ENCODE measurements around the gene HSP90AB1. TPM values are rescaled to one million over a fixed set of nuclear protein-coding genes. Genes with fewer than 3 reads are reported as not detected.

The HSP90AB1 gene
- total RNA-seq = 558 and 784 TPM in 2 replicates

DNA sequence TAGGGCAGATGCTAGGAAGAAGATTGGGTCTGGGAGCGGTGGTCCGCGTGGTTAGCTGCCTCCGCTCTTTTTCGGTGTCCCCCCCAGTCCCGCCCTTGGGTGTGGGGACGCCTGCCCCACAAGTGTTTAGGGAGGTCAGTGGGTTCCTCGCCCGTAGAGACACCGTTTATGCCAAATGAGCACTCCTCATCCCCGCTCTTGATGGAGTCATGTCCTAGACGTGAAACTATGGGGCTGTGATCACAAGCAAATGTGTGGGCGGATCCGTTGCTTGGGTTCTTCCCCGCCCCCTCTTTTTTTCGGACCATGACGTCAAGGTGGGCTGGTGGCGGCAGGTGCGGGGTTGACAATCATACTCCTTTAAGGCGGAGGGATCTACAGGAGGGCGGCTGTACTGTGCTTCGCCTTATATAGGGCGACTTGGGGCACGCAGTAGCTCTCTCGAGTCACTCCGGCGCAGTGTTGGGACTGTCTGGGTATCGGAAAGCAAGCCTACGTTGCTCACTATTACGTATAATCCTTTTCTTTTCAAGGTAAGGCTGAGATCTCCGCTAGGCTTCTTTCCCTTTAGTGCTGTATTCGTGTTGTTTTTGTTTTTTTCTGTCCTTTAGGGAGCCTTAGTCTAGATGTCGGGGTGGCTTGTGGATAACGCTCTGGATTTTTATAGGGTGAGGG lies at the start of gene HSP90AB1:
TSS of gene HSP90AB1 (plus strand) at position 439 of the 675 bp plus-strand sequence. CDS start 1,529 bp downstream, outside the sequence.
- peak; percentile 98 for DNase-seq

DNA sequence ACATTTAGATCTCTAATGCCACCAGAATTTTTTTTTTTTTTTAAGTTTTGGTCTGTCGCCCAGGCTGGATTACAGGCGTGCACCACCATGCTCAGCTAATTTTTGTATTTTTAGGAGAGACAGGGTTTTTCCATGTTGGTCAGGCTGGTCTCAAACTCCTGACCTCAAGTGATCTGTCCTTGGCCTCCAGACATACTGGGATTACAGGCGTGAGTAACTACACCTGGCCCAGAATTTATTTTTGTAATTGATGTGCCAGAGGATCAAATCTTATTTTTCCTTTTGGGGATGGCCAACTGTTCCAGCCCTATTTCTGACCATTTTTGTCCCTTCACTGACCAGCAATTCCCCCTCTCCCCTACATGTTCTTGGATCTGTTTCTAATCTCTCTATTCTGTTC lies 48.2 kb upstream of the HSP90AB1 start:
- no peak for DNase-seq

DNA sequence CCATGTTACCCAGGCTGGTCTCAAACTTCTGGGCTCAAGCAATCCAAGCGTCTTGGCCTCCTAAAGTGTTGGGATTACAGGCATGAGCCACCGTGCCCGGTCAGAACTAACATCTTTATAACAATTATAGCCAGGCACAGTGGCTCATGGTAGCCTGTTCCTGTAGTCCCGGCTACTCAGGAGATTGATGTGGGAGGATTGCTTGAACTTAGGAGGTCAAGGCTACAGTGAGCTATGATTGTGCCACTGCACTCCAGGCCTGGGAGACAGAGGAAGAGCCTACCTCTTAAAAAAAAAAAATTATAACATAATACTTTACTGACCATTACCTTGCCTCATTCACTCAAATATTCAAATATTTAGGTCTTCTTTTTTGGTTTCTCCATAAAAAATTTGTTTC lies 47.0 kb upstream of the HSP90AB1 start:
- no peak for DNase-seq

DNA sequence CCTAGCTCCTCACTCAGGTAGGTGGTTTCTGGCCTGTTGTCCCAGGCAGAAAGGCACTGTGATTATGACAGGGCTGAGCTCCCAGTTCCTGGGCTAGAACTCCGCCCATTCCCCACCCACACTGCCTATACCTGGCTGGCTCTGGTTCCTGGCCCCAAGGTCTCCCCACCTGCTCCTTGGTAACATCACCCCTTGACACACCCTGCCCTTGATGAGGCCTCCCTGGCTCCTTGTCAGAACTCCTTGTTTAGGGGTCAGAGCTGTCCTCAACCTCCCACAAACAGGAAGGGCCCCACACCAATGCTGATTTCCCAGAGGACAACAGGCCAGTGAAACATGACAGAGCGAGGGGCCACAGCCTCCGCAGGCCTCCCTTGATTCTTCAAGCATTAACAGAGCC lies 45.7 kb upstream of the HSP90AB1 start:
- DNase-seq = no peak

DNA sequence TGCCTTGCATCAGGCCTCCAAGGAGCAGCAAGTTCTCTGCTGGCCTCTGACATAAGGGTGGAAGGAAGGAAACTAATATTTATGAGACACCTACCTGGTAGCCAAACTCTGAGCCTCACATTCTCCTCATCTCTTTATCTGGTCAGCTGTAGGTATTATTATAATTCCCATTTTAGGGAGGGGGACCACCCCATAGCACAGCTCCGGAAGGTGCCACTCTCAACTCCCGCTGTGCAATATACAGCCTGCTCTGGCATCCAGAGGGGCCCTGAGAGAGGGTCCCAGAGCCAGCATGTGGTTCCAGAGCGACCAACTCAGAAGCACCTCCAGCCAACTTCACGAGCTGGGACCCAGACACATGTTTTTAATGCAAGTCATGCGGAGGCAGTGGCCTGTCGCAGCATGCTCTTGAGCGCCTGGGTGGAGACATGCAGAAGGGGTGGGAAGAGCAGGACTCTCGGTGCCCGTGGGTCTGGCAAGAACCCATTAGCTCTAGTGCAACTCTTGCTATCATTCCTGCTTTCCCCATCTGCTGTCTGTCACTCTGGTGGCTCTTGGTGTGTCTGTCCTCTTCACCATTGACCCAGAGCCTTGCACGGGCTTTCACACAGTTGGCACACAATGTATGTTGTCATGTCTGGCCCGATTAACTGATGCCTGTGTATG lies 45.1 kb upstream of the HSP90AB1 start:
- DNase-seq = no peak

DNA sequence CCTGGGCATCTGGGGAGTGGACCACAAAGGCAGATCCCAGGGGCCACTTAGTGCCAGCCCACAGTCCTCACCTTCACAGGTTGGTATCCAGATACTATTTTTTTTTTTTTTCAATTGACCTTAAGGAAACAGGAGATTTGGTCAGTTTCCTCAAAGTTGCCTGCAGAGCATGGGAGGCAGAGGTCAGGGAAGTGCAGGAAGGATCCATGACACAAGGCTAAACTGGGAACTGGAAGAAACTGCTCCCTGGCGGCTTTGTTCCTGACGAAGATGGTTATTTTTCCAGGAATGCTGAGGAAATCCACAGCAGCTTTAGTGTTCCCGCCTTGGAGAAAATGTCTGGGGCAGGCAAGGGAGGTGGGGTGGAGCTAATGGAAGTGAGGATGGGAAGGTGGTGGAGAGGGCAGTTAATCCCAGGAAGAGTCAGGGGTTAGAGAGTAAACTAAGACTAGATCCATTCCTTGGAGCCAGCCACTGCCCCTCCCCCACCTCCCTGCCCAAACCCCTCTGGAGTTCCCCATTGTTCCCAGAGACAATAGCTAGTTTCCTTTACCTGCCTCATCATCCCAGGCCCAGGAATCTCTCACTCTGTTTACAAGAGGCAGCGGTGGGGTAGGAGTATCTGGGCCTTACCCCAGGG lies 44.4 kb upstream of the HSP90AB1 start:
- peak; percentile 65 for DNase-seq

DNA sequence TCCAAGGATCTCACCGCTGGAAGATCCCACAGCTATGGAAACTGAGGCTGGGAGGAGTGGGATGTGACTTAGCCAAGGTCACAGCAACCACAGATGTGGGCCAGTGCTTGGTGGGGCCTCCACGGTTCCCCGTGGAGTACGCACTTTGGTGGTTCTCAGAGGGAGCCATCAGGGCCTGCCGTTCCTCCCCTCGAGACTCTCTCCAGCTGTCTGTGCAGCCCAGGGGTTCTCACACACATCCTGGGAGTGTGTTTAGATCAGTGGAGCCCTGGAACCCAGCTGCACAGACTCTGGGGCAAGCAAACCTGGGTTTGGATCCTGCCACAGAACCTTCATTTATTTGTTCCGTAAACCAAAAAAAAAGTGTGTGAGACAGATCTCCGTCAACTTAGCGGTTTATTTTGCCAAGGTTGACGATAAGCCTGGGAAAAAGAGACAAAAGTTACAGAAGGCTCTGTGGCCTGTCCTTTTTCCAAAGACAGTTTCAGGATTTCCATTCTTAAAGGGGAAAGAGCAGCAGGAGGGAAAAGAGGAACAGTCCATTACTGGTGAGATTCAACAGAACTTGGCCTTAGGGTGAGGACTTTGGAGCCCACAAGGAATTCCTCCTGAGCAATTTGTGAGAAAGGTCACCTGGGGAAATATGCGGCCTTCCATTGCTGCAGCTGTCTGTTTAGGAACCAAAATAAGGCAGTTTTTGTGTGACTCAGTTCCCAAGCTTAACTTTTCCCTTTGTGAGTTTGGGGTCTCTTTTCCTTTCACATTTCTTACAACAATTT lies 43.7 kb upstream of the HSP90AB1 start:
- DNase-seq = no peak

DNA sequence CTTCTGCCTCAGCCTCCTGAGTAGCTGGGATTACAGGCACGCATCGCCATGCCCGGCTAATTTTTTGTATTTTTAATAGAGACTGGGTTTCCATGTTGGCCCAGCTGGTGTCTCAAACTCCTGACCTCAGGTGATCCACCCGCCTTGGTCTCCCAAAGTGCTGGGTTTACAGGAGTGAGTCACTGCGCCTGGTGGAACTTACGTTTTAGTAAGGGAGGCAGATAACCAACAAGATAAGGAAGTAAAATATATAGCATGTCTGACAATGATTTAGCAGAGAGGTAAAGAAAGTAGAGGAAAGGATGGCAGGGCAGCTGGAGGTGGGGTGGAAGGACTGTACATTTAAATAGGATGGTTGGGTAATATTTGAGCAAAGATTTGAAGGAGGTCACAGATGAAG lies 42.9 kb upstream of the HSP90AB1 start:
- DNase-seq = no peak

DNA sequence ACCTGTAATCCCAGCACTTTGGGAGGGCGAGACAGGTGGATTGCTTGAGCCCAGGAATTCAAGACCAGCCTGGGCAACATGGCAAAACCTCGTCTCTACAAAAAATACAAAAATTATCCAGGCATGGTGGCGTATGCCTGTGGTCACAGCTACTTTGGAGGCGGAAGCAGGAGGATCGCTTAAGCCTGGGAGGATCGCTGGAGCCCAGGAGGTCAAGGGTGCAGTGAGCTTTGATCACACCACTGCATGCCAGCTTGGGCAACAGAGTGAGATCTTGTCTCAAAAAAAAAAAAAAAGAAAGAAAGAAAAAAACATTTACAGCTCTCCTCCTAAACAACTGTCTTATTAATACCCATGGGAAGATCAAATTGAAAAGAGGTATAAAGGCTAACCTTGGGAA lies 38.9 kb upstream of the HSP90AB1 start:
- DNase-seq = no peak

DNA sequence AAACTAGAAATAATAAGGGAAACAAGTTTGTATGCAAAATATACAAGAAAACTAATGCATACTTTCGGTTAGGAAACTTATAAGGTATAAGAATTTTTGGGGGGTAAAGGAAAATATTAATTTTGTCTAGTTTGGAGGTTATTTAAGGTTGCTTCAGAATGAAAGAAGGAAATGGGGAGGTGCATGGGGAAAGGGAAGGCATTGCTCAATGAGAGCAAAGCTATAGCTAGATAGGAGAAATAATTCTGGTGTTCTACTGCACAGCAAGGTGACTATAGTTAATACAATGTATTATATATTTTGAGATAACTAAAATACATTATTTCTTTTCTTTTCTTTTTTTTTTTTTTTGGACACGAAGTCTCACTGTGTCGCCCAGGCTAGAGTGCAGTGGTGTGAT lies 35.6 kb upstream of the HSP90AB1 start:
- no peak for DNase-seq

DNA sequence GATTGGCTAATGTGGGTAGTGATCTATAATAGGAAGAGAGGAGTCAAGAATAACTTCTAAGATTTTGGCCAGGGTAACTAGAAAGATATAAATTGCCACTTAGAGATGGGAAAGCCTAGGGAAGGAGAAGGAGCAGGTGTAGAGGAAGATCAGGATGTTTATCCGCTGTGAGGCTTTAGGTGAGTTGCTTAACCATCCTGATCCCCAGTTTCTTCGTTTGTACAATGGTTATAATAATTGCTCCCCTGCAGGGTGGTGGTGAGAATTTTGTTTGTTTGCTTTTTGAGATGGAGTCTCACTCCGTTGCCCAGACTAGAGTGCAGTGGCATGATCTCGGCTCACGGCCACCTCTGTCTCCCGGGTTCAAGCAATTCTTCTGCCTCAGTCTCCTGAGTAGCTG lies 32.6 kb upstream of the HSP90AB1 start:
- no peak for DNase-seq

DNA sequence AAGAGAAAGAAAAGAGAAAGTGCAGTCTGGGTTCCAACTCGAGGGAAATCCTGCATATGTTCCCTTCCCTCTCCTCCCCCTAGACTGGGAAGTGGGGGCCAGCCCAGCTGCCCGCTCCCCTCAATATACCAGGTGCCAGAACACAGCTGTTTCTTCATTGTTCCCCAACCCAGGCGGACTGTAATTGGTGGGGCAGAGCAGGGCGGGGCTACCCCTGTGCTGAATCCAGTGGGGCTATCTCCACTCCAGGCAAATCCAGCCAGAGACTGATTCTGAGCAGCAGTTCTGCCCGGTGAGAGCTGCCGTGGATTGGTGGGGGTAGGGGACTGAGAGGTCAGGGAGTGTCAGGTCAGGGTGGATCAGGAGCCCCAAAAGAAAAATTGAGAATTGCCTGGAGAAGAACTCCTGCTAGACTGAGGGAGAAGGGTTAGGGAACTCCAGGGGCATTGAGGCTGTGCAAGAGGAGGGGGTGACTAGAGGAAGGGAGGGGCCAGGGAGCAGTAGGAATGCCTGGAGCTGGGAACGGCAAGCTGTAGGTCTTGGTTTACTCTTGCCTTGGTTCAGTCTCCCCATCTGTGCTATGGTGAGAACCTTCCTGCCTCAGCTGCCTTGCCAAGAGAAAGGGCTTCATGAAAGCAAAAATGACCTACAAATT lies 30.1 kb upstream of the HSP90AB1 start, which contains the start of gene MYMX:
TSS of gene MYMX (plus strand) at position 250 of the 655 bp plus-strand sequence. CDS start 546 bp downstream, outside the sequence.
- DNase-seq = no peak

DNA sequence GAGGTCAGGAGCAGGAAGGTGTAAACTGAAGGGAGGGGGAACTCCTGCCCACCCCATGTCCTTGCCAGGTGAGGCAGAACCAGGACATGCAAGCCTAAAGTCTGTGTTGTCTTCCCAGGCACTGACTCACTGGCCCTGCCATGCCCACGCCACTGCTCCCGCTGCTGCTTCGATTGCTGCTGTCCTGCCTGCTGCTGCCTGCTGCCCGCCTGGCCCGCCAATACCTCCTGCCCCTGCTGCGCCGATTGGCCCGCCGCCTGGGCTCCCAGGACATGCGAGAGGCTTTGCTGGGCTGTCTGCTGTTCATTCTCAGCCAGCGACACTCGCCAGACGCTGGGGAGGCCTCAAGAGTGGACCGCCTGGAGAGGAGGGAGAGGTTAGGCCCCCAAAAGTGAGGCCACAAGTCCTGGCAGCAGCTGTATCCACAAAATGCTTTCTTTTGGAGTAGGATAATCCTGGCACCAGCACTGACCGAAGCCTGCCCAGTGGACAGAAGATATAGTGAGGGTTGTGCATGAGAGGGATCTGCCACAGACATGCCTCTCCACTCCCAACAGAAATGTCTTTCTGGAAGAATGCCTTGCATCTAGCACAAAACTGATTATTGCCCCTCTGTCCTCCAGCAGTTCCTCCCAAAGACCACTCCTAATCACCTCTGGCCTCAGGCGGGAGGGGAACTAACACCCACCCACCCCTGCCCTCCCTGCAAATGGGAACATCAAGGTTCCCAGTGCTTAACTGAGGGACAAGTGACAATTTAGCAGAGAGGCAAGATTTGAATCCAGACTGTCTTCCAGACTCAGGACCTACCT lies 29.4 kb upstream of the HSP90AB1 start:
- peak; percentile 28 for DNase-seq

DNA sequence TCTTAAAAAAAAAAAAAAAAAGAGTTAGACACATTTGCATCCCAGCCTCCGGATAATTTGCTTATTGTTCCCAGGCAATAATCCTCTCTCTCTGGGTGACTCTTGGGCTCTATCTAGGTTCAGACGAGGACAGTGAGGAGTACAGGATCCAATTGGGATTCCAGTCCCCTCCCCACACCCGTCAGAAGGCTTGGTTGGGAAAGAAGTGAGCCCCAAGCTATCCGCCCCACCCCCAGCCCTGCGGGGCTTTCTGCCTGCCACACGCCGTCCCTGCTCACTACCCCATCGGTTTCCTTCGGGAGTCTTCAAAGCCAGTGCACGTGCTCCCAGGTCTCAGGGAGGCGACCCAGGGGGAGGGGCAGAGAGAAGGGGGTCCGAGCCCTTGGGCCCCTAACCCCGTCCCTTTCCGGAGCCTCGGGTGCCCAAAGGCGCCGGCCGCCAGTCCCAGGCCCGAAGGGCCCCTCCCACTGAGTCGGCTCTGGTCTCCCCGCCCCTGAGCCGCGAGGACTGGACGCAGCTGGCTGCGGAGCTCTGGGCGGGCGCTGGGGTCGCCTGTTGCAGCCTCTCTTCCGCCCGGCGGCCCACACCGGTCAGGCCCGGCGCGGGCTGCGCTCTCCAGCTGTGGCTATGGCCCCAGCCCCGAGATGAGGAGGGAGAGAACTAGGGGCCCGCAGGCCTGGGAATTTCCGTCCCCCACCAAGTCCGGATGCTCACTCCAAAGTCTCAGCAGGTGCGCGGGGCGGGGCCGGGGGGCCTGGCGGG lies 27.7 kb upstream of the HSP90AB1 start:
- DNase-seq = peak; percentile 93

DNA sequence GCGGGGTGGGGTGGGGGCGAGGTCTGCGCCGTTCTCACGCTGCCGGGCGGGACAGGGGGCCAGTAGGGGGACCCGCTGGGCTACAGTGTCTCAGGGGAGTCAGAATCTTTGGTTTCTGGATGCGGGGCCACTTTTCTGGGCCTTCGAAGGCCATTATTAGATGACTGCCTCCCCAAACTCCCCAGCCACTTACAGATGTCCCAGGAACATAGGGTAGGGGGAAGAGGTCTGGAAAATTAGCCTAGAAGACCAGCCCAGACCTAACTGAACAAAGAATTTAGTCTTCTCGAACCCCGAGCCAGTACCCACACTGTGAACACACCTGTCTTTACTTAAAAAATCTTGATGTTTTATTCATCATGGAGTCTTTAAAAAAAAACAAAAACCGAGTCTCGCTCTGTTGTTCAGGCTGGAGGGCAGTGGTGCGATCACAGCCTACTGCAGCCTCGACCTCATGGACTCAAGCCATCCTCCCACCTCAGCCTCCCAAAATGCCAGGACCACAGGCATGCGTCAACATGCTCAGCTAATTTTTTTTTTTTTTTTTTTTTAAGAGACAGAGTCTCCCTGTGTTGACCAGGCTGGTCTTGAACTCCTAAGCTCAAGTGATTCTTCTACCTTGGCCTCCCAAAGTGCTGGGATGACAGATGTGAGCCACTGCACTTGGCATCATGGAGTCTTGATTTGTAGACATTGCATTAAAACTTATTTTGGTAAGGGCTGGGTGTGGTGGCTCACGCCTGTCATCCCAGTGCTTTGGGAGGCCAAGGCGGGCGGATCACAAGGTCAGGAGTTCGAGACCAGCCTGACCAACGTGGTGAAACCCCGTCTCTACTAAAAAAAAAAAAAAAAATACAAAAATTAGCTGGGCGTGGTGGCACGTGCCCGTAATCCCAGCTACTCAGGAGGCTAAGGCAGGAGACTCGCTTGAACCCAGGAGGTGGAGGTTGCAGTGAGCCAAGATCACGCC lies 26.8 kb upstream of the HSP90AB1 start:
- no peak for DNase-seq

DNA sequence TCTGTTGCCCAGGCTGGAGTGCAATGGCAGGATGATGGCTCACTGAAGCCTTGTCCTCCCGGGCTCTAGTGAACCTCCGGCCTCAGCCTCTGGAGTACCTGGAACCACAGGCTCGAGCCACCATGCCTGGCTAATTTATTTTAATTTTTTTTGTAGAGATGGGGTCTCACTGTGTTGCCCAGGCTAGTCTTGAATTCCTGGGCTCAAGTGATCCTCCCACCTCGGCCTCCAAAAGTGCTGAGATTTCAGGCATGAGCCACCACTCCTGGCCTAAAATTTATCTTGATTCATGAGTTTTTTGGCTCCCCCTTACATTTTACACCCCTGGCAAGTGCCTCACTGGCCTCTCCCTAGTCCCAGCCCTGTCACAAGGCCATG lies 26.0 kb upstream of the HSP90AB1 start:
- DNase-seq = no peak

DNA sequence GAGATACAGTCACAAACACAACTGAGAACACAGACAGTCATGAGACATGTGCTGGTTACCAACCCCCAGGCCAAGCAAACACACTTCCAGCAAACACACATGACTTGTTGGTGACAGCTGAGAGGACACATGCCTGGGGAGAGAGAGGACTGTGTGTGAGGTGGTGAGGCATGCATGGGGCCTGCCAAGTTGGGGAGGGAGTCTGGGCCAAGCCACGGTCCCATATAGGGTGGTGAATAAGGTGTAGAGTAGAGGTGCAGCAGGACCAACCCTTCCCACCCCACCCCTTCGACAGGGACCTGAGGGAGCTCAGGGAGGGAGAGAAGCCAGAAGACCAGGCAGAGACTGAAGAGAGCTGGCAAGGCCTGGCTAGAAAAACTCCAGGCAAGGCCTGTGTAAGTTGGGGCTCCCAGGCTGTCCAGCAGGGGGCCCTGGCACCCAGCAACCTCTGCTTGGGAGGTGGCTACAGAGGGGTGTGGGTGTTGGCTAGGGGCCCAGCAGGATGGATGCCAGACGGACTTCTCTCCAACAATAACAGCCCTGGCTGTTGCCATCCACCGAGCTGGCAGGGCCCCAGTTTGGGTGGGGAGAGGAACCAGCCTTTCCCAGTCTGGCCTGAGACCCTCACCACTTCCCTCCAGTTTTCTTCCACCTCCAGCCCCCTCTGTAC lies 25.5 kb upstream of the HSP90AB1 start:
- peak; percentile 95 for DNase-seq

DNA sequence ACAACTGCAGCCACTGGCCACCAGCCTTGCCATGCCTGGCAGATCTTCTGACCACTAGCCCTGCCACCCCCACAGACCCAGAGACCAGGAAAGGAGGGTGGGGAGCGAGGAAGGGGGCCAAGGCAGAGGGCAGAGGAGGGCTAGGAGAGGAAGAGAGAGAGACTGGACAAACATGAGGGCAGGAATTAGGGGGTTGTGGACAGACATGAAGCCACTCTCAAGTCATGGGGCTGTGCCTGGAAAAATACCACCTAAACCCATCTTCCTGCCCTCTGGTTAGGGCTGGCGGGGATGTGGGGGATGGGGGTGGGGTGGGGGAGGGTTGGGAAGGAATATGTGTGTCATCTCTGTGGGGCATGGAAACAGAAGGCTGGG lies 25.0 kb upstream of the HSP90AB1 start:
- no peak for DNase-seq

Data from dermis blood vessel endothelial cell (primary cell).